ENCODE data around the gene RAB11B.
A peak's percentile ranks its signal among the peaks of the same experiment; 100 is the strongest.

Gene RAB11B

GRCh38 chr19:8387688-8388611 lies 2.2 kb upstream of the RAB11B start:
- in situ Hi-C loops (cut with MboI; ENCODE audit: low pct_unique_long_range_greater_than_20kb, low sequenced_read_pairs, unreplicated experiment) = no loop called here
- no peak for TF ChIP-seq CTCF (IDR thresholded peaks at IDR 0.05; ENCODE audit: extremely low read depth, insufficient read depth, missing control alignments)
- no peak for DNase-seq (ENCODE audit: low spot score)

- no peak for DNase-seq (ENCODE audit: low spot score)
- no peak for TF ChIP-seq CTCF (IDR thresholded peaks at IDR 0.05; ENCODE audit: extremely low read depth, insufficient read depth, missing control alignments)
- in situ Hi-C loops (cut with MboI; ENCODE audit: low pct_unique_long_range_greater_than_20kb, low sequenced_read_pairs, unreplicated experiment) = no loop called here
Observed at GRCh38 chr19:8388612-8388958, 1.6 kb upstream of the RAB11B start.

GRCh38 chr19:8390617-8390981 lies 439 bp downstream of the RAB11B start:
- in situ Hi-C loops (cut with MboI; ENCODE audit: low pct_unique_long_range_greater_than_20kb, low sequenced_read_pairs, unreplicated experiment) = no loop called here
- TF ChIP-seq CTCF (IDR thresholded peaks at IDR 0.05; ENCODE audit: extremely low read depth, insufficient read depth, missing control alignments) = no peak
- DNase-seq (ENCODE audit: low spot score) = peak; percentile 96

GRCh38 chr19:8391198-8392016 lies 1.2 kb downstream of the RAB11B start:
- in situ Hi-C loops (cut with MboI; ENCODE audit: low pct_unique_long_range_greater_than_20kb, low sequenced_read_pairs, unreplicated experiment) = no loop called here

GRCh38 chr19:8392017-8392591 lies 1.9 kb downstream of the RAB11B start:
- in situ Hi-C loops (cut with MboI; ENCODE audit: low pct_unique_long_range_greater_than_20kb, low sequenced_read_pairs, unreplicated experiment) = no loop called here
- no peak for DNase-seq (ENCODE audit: low spot score)
- TF ChIP-seq CTCF (IDR thresholded peaks at IDR 0.05; ENCODE audit: extremely low read depth, insufficient read depth, missing control alignments) = no peak

More at GRCh38 chr19:8391198-8392016, 1.2 kb downstream of the RAB11B start:
- TF ChIP-seq CTCF (IDR thresholded peaks at IDR 0.05; ENCODE audit: extremely low read depth, insufficient read depth, missing control alignments) = no peak
- DNase-seq (ENCODE audit: low spot score) = no peak

GRCh38 chr19:8393192-8393870 lies 3.2 kb downstream of the RAB11B start:
- in situ Hi-C loops (cut with MboI; ENCODE audit: low pct_unique_long_range_greater_than_20kb, low sequenced_read_pairs, unreplicated experiment) = no loop called here
- no peak for DNase-seq (ENCODE audit: low spot score)
- TF ChIP-seq CTCF (IDR thresholded peaks at IDR 0.05; ENCODE audit: extremely low read depth, insufficient read depth, missing control alignments) = no peak
